GM18519 (cell line): ENCODE data around the gene KANSL1.
"Not testable (repeated sequence)": the region's sequence is repeated elsewhere in the genome, so short reads cannot be mapped to it uniquely, and the experiment has no call there.

Source experiments
- ATAC-seq: cut with Tn5 transposase; IDR thresholded peaks from one replicate; pipeline ENCODE4 v1.9.1; 2021; ENCODE audit warnings: mild to moderate bottlenecking, moderate library complexity; ENCODE audit not compliant: unreplicated experiment, low FRiP score

The KANSL1 gene

DNA sequence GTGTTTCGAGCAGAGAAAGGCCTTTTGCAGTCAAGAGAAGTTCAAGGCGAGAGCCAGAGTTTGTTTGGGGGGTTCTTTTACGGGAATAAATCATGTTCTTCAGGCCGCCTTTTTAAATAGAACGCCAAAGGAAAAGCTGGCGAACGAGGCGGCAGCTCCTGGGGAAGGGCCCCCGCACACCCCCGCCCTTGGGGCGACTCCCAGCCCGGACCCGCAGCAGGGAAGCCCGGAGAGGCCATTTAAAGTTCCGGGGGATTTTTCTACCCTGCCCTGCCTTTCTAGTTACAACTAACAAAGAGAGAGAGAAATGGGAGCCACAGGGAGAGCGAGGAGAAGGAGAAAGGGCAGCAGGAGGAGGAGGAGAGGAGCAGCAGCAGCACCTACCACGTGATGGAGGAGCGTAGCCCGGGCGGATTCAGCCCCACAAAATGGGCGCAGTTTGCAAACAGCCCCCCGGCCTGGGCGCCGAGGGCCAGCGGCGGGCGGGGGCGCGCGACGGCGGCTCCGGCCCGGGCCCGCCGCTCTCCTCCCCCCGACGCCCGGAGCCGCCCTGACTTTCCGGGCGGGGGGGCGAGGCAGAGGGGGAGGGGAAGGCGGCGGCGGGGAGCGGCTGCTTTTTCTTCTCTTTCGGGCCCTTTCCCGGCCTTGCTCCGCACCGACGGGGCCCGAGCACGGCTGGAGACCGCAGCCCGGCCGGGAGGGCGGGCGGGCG is 634 bp downstream of the KANSL1 start:
- ATAC-seq, result peak; percentile 21

DNA sequence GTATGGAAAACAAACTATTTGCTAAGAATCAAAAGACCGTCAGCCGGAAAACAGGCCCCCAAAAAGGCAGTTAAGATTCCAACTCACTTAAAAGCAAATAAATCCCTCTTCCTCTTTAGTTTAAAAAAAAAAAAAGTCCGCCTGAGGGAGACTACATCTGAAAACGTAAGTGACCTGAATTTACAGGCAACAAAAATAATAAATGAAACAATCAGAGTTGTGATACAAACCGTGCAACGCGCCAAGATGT is 1.1 kb downstream of the KANSL1 start:
- no peak for ATAC-seq

DNA sequence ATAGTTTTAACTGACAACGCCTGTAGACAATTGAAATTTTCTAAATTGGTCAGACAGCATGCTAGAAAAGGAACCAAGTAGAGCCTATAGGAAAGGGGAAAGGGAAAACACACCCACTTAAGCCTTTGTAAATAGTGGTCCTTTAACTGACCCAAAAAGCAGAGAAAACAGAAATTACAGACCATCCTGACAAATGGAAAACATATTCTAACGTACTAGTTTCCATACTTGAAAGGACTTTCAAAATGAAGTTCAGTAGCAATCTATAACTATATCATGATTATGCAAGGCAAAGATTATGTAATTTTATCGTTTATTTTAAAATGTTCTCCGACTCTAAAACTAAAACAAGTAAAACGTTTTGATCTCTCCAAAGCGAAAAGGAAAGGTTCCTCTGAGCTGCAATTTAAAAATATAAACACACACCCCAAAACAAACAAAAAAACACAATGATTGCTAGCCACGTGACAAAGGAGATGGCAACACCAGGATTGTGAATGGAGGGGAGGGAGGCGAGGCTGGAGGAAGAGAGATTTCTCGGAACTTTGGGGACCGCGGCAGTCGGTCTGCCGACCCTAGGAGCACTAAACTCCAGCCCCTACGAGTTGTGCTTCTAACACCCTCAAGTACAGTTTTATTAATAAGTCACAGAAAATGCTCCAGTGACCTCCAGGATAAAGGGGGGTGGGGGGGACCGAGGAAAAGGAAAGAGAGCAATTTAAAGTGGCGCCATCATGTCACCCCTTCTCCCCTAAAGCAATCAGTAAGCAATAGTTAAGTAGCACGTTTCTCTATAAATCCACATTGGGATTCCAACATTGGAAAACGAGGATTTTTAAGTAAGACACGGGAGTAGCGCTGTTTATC is 1.7 kb downstream of the KANSL1 start:
- ATAC-seq, result no peak

DNA sequence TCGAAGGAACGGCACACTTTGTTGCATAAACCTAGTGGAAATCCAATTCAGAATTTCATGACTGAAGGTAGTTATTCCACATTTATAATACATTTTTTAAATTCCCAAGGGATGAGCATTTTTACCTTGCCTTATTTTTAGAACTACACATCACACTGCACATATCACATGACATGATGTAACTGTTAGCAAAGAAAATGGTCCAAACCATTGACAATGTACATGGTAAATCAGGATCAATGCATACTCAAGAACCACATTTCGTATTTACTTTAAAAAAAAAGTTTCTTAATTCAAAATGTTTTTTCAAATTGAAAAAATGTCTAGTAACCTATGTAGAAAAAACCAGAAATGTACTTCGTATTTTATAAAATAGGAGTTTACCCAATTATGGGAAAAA is 2.5 kb downstream of the KANSL1 start:
- no peak for ATAC-seq

DNA sequence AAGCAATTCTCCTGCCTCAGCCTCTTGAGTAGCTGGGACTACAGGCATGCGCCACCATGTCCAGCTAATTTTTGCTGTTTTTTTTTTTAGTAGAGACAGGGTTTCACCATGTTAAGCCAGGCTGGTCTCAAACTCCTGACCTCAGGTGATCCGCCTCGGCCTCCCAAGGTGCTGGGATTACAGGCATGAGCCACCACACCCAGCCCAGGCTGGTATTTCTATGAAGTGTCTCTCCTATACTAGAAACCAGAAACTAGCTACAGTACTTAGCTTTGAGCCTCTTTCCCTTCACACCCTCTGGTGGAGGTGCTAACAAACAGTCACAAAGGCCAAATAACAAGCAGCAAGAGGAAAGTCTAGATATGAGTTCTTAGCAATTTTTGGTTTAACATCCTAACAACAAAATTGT is 6.4 kb downstream of the KANSL1 start:
- not testable (repeated sequence) for ATAC-seq

DNA sequence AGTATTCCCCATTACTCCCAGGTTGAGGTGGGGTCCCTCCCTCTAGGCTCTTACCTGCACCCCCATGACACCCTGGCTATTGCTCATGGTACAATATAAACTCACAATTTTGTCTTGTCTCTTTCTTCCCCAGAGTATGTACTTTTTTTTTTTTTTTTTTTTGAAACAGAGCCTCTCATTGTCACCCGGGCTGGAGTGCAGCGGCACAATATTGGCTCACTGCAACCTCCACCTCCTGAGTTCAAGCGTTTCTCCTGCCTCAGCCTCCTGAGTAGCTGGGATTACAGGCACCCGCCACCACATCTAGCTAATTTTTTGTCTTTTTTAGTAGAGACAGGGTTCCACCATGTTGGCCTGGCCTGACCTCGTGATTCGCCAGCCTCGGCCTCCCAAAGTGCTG is 8.5 kb downstream of the KANSL1 start:
- no peak for ATAC-seq

DNA sequence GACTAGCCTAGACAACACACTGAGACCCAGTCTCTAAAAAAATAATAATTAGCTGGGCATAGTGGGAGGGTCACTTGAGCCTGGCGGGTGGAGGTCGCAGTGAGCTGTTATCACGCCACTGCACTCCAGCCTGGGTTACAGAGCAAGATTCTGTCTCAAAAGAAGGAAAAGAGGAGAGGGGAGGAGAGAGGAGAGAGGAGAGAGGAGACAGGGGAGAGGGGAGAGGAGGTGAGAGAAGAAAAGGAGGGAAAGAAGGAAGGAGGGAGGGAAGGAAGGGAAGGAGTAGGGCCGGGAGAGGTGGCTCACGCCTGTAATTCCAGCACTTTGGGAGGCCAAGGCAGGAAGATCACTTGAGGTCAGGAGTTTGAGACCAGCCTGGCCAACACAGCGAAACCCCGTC is 9.8 kb downstream of the KANSL1 start:
- ATAC-seq, result not testable (repeated sequence)

DNA sequence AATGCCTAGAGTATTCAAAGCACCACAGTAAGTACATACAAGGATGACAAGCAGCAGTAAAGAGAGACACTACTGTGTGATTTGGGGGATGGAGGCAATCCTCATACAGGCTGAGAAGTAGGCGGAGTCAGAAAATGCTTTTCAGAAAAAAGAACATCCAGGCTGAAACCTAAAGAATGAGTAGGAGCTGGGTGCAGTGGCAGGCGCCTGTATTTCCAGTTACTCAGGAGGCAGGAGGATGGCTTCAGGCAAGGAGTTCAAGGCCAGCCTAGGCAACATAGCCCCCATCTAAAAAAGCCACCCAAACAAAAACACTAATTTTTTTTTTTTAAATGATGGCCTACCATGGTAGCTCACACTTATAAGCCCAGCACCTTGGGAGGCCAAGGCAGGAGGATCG is 10.3 kb downstream of the KANSL1 start:
- no peak for ATAC-seq

DNA sequence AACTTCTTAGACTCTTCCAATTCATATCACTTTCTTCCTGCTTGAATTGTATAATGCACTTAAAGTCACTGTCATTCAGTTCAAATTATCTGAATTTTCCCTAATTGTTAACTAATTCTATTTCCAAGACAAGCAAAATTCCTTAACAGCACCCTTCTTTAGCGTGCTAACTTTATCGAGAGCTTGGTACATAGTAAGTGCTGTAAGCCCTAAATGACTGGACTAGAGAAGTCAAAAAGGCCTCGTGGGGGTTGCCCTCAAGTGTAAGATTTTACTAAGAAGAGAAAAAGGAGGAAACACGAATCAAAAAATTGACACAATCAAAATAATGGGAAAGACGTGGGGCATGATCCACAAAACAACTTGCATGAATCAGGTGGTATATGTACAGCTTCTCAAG is 11.3 kb downstream of the KANSL1 start:
- no peak for ATAC-seq

DNA sequence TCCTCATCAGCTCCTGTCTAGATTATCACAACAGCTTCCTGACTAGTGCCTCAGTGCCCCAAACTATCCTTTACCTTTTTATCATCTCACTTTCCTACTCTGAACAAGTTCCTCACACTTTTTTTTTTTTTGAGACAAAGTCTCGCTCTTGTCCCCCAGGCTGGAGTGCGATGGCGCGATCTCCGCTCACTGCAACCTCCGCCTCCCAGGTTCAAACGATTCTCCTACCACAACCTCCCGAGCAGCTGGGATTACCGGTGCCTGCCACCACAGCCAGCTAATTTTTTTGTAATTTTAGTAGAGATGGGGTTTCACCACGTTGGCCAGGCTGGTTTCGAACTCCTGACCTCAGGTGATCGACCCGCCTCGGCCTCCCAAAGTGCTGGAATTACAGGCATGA is 11.9 kb downstream of the KANSL1 start:
- not testable (repeated sequence) for ATAC-seq

DNA sequence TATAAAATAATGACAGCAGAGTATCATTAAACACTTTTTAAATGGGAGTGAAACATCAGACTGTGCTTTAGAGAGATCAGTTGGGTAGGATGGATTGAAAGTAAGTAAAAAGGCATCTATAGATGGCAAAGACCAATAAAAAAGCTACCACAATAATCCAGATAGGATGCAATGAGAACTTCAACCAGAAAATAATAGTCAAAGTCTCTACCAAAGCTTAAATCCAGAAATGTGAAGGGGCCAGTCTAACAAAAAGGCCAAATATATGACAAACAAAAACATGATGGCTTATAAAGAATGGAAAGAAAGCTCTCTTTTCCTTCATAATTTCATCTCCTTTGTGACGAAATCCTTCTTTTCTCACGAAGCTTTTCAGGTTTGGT is 12.3 kb downstream of the KANSL1 start:
- ATAC-seq, result no peak

DNA sequence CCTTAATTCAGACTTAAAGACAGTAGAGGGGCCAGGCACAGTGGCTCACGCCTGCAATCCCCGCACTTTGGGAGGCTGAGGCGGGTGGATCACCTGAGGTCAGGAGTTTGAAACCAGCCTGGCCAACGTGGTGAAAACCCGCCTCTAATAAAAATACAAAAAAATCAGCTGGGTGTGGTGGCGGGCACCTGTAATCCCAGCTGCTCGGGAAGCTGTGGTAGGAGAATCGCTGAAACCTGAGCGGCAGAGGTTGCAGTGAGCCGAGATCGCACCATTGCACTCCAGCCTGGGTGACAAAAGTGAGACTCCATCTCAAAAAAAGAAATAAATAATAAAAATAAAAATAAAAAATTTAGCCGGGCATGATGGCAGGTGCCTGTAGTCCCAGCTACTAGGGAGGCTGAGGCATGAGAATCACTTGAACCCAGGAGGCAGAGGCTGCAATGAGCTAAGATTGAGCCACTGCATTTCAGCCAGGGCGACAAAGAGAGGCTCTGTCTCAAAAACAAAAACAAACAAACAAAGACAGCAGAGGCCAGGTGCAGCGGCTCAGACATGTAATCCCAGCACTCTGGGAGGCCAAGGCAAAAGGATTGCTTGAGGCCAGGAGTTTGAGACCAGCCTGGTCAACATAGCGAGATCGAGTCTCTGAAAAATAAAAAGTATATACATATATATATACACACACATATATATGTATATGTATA is 12.9 kb downstream of the KANSL1 start:
- not testable (repeated sequence) for ATAC-seq

DNA sequence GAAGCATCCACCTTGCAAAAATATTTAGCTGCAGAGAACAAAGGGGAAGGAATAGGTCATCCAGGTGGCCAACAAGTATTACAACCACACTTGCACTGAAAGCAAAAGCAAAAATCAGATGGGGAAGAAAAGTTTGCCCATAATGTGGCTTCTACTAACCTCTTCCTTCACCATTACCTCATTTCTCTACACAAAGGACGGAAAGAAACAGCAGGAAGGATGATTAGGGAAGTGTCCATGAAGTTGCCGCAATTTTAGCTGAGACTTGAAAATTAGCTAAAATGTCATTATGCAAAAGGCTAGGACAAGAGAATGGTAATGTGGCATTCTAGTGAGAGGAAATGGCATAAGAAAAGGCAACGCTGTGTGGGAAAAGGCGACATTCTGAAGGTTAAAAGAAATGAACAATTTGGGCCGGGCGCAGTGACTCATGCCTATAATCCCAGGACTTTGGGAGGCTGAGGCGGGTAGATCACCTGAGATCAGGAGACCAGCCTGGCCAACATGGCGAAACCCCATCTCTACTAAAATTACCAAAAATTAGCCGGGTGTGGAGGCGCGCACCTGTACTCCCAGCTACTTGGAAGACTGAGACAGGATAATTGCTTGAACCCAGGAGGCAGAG is 13.7 kb downstream of the KANSL1 start:
- no peak for ATAC-seq

DNA sequence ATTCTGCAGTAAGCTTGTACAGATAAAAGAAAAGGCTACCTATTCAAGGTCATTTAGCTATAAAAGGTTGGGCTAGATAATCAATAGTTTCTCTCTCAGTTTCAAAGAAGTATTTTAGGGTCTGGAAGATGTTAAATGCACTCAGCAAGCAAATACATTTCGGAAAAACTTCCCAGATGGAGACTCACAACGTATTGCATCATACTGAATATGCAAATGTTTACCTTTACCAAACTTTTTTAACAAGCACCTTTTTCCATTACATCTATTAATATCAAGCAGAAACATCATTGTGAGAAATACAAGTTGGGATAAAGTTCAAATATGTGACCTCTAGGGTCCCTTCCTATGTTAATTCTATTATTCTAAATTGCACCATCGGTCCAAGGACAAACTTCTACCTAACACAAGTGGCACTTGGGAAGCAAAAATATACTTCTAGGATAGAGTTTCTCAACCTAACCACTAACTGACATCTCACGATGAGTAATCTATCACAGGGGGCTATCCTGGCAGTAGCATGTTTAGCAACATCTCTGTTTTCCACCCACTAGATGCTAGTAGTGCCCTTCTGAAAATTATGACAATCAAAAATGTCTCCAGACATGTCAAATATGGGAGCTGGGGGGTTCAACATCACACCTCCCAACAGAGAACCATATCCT is 14.5 kb downstream of the KANSL1 start:
- ATAC-seq, result no peak

DNA sequence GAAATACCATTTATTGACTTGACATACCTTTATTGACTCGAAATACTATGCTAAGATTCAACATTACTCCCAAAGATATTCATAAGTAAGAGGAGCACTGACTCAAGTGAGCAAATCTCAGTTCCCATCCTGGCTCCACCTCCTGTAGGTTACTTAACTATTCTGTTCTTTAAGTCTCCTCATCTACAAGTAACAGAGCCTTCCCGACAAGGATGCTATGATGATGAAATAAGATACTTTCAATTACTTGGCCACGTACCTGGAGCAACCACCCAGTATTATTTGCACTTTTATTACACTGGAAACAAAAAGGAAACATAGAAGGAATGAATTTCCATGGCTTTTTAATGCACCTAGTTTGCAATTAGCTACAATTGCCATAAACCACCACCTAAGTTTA is 16.3 kb downstream of the KANSL1 start:
- ATAC-seq, result no peak

DNA sequence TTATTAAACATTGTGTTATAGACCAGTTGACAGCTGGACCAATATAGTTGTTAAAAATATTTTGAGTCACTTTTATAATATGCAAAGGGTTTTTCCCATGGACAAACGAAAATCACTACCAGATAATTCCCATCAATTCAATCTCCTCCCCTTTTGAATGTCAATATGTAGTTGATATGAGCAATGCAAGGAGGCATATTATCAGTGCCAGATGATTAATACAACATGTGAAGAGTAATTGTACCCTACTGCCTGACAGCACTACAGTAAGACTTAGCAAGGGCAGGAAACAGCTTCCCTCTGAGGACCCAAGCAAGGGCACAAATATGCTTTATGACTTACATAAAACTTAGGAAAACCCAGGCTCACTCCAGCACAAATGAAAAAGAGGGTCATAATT is 17.3 kb downstream of the KANSL1 start:
- ATAC-seq, result no peak

DNA sequence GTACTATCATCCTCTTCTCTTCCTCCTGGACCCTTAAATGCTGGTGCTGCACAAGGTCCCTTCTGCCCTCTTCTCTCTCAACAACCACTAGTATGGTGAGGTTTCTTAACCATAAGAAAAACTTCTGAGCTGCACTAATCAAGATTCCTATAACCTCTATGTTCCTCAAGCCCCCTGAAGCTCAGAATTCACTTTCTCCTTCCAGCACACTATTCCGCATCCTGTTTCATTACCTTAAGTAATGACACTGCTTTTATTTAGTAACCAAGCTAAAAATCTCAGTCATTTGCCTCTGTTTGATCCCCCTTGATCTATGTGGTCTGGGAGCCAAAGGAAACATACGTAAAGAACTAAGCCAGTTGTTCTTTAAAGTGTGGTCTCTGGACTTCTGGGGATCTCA is 20.1 kb downstream of the KANSL1 start:
- no peak for ATAC-seq

DNA sequence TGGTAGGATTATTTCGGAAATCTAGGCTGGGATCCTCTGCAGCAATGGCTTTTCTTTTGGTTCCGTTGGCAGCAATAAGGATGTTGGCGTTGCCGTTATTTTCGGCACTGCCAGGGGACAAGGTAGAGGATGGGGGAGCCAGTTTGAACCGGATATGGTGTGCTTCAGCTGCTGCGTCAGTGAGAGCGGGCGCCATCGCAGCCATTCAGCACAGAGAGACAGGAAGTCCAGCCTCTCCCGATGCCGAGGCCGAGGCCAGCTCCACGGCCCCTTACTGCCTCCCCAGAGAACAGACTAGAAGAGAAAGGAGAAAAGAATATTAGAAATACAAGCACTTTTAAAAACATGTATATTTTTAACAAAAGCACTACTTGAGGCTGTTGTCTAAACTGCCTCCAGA is 21.3 kb downstream of the KANSL1 start:
- ATAC-seq, result no peak

DNA sequence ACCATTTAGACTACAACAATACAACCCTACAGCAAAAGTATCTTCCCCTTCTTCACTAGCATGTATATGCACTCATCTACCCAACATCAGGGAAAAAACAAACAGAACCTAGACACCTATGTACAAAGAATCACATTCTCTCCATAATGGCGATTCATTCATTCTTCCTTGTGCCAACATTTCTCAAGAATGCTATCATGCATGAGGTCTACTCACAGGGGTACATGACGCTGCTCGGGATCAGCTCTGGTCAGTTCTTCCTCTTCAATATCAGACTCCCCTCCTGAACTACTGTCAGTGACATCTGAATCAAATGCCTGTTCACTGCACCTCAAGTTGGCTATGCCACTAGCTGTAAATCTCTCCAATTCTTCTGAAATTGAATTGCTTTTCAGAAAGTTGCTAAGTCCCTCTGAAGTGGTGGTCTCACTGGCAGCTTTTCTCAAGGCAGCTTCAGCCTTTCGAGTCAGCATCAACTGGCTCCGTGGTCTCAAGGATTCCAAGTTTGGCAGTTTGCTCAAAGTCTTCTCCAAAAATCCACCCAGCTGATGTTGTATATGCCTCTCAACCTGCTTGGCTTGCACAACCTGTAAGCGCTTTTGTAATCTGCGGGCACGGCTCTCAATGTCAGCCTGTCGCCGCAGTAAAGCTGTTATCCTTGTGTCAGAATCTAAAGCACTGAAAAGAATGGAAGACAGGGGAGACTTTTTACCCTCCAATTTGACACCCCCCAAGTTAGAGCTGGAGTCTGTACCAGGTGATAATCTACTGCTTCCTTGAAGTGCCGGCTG is 22.4 kb downstream of the KANSL1 start:
- ATAC-seq, result no peak
